CD4-positive, alpha-beta T cell treated with Interleukin-17A for 4 hours (primary cell): Measurements from ENCODE around the gene ATXN7L1.
"Not testable (repeated sequence)": the region's sequence is repeated elsewhere in the genome, so short reads cannot be mapped to it uniquely, and the experiment has no call there.

Experiments used
- DNase-seq: peaks from one replicate; pipeline ENCODE4 v3.0.0-alpha.2; 2020; ENCODE audit warnings: mixed read lengths

ATXN7L1 gene

DNA sequence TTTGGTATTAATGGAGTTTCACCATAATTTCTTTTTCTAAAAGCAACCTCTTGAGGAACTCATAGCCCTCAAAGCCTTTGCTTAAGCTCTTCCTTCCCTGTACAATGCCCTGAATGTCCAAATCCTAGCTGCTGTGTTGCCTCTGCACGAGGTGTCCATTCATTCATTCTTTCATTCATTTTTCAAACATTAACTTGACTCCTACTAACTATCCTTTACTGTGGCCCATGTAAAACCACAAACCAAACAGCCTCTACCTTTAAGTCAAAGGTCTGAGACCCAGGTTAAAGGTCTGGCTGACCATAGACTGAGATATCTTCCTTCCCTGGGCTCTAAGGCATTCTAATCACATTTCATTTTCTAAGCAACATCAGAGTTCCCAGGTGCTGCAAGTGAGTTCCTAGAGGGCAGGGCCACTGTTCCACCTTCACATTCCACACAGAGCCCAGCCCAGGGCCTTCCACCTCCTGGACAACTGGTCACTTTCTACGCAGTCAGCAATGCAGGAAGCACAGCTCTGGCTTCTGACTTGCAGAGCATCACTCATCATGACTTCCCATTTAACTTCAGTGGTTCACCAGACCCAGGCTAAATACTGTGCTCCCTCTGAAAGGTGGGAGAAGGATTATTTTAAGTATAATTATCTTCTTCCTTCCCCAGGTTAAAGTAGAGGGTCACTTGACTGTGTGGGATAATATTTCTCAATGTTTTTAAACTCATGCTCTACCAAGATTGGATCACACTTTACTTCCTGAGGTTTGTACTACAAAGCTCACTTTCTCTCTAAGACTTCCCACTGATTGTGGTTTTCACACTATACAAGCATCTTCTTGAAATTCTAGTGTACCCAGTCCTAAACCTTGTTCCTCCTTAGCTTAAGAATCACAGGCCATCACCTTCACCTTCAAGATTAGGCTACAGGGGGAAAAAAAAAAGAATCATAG, 19.1 kb downstream of the ATXN7L1 start:
- DNase-seq = no peak

DNA sequence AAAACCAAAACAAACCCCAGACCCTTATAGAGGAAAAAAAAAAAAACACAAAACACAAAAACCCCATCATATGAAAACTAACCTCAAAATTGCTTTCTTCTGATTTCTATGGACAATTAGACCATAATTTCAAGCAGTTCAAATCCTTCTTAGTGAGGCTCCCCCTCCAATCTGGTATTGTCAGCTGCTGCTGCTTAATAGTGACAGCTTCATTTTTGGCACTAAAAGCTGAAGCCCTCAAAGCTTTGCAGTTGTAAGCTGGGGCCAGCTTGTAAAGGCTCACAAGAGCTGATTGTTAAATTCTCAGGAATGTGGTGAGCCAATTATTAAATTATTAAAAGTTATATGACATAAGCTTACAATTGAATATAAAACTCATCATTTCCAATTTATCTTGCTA, 21.9 kb downstream of the ATXN7L1 start:
- DNase-seq = no peak

DNA sequence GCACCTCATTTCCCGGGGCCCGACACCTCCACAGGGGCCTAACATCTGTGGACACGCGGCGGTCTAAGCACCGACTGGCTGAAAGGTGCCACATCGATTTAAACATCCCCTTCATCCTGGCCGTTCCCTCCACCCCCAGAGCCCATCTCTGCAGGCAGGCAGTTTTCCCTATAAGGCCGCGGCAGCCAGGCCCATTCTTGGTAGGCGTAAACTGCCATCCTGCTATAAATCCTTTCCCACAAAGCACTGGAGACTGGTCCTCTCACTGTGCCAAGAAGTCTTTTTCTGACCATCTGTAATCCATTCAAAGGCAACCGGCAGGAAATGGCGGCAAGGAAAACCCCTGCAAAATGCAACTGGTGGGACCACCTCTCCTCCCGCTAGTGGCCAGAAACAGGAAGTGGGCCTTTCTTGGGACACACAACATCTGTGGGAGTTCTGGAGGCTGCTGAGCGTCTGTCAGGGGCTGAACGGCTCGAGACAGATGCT, 22.4 kb downstream of the ATXN7L1 start:
- no peak for DNase-seq

DNA sequence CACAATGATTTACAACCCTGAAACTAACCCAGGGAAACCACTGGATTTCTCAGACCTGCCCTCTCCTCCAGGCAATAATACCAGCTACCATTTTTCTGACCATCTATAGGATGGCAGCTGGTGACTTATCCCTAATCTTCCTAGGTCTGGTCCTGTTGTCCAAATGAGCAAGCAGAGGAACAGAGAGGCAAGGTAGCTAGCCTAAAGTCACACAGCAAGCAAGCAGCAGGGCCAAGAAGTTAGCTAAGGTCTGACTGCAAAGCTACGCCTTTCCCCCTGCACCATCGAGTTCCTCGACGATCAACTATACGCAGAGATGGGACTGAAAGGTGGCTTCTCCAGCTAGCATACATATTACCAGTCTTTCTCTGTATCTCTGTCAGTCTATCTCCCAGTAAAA, 25.3 kb downstream of the ATXN7L1 start:
- DNase-seq = no peak

DNA sequence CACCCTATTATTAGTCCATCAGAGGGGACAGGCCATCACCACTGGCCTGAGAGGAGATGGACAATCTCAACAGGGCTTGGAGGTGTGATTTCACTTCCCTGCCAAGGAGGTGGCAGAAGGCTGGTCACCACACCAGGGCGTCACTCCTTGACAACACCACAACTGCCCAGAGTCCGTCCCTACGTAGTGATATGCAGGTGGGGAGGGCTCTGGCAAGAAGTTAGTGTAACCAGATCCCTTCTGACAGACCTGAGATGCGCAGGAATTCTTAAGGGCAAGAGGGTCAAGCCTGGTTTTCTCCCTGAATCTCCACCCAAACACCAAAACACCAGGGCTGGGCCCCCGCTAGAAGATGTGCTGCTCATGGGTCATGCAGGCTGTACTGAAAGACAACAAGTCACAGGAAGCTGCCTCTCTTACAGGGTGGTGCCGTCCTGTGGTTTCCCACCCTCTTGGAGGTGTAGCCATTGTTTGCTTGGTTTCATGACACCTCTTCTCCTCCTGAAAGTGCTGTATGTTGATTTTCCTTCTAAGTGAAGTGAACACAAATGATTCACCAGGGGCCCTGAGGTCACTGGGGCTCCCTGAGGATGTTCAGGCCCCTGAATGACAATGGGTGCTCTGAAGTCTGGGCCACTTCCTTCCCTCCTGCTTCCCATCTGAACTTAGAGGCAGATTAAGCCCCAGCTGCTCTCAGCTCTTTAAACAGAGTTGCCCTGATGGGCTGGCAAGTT, 27.1 kb downstream of the ATXN7L1 start:
- DNase-seq = peak; percentile 80

DNA sequence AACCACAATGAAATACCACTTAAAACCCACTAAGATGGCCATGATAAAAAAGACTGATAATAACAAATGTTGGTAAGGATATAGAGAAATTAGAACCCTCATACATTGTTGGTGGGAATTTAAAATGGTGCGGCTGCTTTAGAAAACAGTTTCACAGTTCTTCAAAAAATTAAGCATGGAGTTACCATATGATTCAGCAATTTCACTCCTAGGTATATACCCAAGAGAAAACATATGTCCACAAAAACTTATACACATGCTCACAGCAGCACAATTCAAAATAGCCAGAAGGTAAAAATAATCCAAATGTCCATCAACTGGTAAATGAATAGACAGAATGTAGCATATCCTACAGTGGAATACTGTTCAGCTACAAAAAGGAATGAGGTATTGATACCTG, 30.0 kb downstream of the ATXN7L1 start:
- DNase-seq = no peak

DNA sequence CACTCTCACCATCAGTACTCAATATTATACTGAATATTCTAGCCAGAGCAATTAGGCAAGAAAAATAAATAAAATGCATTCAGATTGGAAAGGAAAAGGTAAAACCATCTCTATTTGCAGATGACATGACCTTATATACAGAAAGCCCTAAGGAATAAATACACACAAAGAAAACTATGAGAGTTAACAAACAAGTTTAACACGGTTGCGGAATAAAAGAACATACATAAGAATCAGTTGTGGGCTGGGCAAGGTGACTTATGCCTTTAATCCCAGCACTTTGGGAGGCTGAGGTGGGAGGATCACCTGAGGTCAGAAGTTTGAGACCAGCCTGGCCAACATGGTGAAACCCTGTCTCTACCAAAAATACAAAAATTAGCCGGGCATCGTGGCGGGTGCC, 31.7 kb downstream of the ATXN7L1 start:
- not testable (repeated sequence) for DNase-seq

DNA sequence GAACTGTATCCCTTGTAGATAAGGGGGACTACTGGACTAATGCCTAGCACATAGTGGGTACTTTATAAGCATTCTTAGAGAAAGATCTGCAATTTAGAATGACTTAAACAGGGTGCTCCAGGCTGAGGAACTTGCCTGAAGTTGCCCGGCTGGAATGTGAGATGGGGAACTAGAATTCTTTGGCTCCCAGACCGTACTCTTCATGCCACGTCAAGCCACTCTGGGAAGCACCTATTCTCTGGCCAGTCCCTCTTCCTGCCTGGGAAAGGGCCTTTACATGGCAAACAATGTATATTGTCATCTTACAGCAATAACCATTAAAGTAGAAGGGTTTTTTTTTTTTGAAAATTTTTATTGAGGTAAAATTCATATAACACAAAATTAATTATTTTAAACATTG, 34.5 kb downstream of the ATXN7L1 start:
- DNase-seq = no peak

DNA sequence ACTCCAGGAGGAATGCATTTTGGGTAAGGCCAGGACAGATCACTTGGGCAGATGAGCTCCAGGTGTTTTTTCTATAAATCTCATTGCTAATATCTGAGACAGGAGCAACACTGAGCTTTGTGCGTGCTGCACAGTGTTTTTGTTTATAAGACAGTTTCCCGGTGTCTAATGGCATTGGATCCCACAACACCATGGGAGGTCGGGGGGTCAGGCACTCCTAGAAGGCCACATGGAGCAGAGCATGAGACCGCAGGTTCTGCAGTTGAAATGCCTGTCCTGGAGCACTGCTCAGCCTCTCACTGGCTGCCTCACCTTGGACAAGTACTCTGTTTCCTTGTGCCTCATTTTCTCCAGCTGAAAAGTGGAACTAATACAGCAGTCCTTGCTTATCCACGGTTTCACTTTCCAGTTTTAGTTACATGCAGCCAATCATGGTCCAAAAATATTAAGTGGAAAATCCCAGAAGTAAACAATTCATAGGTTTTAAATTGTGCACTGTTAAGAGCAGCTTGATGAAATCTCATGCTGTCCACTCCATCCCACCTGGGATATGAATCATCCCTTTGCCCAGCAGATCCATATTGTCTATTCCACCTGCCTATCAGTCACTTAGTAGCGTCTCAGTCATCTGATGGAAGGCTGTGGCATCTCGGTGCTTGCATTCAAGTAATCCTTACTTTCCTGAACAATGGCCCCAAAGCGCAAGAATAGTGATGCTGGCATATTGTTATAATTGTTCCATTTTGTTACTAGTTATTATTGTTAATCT, 35.2 kb downstream of the ATXN7L1 start:
- no peak for DNase-seq

DNA sequence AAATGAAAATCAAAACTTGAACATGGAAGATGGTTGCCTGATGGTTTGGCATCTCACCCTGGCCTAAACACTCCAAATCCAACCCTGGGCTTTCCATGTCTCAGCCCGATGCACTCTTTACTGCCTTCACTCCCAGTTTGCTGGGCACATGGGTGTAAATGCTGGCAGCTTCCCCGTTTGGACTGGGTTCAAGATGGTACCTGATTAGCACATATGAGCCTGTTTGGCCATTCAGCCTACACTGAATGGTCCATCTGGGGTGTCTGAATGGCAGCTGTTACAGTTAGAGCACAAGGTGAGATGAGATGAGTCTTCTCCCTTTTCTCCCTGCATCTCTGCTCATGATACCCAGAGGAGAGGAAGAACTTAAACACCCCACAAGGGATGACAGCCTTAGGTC, 37.1 kb downstream of the ATXN7L1 start:
- no peak for DNase-seq

DNA sequence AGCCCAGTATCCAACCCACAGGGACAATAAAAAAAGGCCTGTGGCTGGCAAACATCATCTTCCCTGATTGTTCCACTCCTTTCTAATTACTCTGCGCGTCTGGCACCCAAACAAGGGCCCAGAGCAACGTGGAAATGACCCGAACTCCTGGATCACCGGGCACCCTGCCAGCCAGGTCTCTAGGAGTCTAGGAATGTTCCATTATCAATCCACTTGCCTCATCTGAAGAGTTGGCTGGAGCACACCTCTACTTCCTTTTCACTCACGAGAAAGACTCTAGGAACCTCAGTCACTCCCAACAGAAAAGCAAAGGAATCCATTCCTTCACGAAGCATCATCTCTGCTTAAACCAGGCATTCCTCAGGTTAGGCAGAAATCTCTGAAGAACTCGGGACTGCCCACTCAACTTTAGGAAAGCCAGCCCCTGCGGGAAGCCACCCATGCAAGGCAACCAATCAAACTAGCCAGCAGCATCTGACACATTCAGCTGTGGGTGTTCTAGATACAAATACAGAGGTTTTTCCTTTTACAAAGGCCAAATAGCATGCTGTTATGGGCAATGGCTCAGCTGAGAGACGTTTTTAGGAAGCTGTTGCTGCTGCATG, 37.7 kb downstream of the ATXN7L1 start:
- DNase-seq = no peak

DNA sequence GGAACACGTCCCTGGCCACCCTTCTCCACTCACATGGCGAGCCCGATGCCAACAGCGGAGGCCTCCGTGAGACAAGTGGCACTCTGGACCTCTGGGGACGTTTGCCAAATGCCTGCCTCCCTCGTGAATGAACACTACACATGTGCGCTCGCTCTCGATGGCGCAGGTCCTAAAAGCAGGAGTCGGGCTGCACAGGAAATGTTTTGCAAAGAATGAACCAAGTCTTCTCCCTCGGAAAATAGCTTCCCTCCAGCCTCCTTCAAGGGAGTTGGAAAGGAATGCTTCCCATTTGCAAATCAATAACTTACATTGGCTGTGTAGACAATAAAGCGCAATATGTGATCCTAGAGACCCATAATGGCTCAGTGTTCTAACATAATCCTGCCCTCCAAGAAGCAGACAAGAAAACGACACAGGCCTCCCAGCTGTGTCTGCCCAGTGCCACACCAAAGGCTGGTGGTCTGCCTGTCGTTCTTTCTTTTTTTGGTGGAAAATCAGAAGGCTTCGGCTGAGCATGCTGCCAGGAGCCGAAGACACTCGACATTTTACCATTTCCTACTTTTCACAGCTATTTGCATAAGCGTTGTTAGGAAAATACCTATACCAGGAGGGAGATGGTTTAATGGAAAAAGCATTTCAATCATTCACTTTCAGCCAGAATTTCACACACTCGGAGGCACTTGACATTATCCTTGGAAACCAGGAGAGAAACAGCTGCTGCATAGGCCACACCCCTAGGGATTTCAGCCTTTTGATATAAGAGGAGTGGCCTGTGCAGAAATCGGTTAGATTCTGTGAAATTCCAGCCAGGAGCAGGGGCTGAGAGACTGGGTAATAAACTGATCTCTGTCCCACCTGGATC, 38.4 kb downstream of the ATXN7L1 start:
- DNase-seq = no peak

DNA sequence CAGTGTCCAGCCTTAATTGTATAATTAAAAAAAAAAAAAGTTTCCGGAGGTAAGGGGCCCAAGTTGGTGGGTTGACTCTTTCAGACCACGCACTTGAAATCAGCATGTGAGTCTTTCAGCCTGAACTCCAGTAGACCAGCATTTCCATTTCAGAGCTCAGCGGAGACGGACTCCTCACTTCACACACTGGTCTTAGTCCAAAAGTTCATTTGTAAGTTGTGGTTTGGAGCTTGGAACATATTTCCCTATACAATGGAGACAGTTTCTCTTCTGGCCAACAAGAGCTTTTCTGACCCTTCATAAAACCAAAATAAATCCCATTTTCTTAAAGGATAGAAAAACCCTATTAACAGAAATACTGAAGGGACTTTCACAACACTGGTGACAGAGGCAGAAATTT, 41.0 kb downstream of the ATXN7L1 start:
- DNase-seq = no peak

DNA sequence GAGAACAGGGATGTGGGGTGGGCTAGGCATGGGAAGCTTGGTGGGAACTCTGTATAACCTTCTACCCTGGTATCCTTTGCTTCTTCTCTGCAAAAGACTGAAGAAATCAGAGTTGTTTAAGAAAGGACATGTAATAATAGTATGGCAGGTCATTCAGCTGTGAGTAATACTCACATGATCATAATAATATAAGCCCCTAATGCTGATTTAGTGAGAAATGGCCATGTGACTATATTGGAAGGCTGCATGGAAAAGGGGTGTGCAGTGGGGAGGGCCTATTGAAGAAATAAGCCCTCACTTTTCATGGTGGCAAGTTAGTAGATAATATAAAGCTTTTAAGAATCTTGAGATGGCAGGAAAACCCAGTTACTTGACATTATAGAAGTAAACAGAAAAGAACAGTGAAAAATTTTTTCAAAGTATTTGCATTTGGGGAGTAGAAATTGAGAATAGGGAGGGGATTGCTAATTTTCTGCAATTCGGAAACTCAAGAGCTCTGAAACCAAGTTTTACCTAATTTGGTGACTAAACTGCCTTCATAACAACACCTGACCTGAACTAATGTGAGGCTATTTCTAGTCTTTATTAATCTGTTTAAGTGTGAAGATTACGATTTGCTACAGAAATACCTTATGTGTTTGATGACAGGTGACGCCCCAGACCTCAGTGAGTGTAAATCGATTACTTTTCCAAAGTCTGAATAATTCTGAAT, 44.4 kb downstream of the ATXN7L1 start:
- no peak for DNase-seq

DNA sequence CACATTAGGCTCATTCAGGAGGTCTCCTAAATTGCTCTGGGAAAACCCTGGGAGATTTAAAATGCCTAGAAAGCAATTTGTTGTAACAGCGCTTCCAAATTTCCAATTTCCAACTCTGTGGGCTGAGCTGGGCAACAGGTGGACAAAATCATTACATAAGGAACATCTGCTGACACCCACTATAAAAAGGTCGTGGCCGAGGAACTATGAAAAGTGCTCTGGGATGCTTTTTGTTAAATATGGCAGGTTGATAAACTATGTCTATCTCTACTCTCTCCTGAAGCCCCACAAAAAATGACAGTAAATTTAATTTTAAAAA, 45.1 kb downstream of the ATXN7L1 start:
- no peak for DNase-seq

DNA sequence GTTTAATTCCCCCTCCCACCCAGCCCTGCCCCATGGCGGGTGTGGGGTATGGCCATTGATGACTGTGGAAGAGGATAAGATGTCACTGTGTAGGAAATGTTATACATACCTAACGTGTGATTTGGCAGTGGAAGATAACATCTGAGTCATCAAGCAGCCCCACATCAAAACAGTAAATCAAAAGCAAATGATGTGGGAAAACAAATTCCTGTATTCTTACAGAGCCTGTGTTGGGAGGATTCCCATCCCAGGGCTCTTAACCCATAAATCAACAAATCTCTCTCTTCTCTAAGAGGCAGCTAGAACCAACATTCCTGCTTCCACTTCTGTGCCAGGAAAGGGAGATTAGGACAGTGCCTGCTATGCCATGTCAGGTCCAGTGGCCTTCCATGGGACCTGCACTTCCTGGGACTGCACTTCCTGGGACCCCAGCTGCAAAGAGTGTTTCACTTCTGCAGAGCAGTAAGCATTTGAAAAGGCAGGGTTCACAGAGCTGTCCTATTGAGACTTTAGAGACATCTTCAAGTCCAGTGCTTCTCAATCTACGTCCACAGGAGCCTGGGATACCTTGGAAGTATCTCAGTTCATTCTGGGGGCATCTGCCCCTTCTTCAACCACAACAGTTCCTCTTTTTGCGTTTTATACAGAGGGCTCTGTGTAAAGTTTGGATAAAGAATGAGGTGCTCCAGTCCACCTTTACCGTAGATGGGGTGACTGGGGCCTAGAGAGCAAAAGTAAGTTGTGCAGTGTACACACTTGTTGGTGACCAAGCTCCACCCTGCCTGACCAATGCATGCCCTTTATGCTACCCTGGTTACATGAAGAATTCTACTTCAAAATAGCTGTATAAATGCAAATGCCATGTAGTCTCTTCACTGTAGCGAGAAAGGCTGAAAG, 45.7 kb downstream of the ATXN7L1 start:
- no peak for DNase-seq

DNA sequence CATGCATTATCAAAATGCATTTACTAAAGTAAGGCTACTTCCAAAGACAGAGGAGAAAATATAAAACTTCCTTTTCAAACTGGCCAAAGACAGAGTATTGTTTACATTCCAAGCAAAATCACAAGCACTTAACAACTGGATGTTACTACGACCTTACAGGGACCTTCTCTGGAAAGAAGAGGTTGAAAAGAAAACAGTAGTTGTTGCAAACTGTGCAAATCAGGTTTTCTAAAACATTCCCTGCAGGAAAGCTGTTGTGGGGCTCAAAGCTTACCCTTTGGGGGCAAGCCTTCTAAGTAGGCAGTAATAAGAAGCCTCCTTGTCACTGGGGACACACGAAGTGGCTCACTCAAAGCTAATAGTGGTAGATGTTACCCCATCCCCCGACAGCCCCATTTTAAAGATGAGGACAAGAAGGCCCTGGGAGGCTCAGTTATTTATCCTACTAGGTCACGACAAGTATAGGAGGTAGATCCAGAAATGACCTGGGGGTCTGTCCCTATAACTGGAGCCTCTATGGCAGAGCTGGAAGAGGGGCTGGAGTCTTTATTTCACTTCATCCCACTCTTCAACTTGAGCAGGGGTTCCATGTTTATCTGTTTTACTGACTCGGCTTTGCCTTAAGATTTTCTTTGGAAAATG, 46.6 kb downstream of the ATXN7L1 start:
- DNase-seq = no peak

DNA sequence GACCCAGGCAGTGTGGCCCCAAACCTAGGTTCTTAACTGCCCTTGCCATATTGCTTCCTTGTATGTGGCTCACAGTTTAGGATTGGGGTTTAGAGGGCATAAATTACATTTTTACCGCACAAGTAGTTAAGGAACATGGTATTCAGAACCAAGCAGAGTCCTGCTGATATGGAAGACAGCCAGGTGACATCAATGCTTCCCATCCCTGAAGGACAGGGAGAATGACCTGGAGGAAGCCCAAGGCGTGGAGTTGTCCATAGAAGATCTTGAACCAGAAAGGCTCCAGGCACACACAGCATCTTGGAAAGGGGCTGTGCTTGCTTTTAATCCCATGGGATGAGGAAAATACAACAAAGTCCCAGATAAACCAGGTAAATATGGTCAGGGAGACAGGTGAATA, 48.3 kb downstream of the ATXN7L1 start:
- no peak for DNase-seq

DNA sequence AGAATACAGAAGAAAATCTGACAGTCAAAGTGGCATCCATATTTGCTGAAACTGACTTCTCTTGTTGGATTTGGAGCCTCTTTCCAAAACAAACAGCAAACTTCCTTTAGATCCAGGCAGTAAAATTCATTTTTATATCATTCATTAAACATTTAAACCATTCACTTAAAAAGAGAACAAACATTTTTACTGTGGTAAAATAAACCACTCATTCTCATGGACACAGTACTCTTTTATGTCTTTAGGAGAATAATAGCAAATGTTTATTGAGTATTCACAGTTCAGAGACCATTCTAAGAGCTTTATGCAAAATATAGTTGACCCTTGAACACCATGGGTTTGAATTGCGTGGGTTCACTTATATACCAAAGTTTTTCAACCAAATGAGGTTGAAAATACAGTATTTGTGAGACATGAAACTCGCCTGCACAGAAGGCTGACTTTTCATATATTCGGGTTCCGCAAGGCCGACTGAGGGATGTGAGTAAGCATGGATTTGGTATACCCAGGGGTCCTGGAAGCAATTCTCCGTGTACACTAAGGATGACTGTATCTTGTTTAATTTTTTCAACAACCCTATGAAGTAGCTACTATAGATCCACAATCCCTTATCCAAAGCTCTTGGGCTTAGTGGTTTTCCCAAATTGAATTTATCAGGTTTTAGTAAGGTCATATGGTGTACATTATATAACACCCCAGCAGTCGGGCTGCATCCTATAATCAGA, 49.1 kb downstream of the ATXN7L1 start:
- no peak for DNase-seq
